ENCODE data around the gene KAT8.
A peak's percentile ranks its signal among the peaks of the same experiment; 100 is the strongest.
"Not testable (repeated sequence)": the region's sequence is repeated elsewhere in the genome, so short reads cannot be mapped to it uniquely, and the experiment has no call there.

Gene KAT8

GRCh38 chr16:31138621-31139578 is 21.4 kb downstream of the KAT8 start:
- DNase-seq, result no peak
- WGBS (ENCODE audit: insufficient coverage), result 95% methylated on average over 23 of the region's 27 CpGs
- peaks cover 0 to 17% (median 17%) of the 10 kb centered on the region in 4 experiments for H3K4me1 ChIP-seq (ENCODE audit: control extremely low read depth in 1 of 4, control insufficient read depth in 4 of 4, insufficient read depth in 4 of 4, low read length in 3 of 4)
- no peak overlapping the region for H3K4me3 ChIP-seq (ENCODE audit: control insufficient read depth in 1 of 7, extremely low read depth in 1 of 7, insufficient read depth in 4 of 7, low read depth in 2 of 7, low read length in 6 of 7)
- H3K9me3 ChIP-seq (ENCODE audit: control extremely low read depth in 1 of 5, control insufficient read depth in 4 of 5, insufficient read depth in 2 of 5, low read depth in 1 of 5, low read length in 4 of 5), result no peaks in the 10 kb centered on the region
- no peak overlapping the region for H3K27ac ChIP-seq (ENCODE audit: insufficient read depth in 1 of 2, low read depth in 1 of 2, low read length in 2 of 2, poor library complexity in 1 of 2, severe bottlenecking in 2 of 2)
- ChIA-PET POLR2A (no interaction called here), CTCF (interaction anchor here (0.5 to 8.5 kb wide), 3 partner anchors 10 to 39 kb away, joined by 3 to 123 read pairs (median 3); no protein-coding TSS in a partner anchor)
- H3K27me3 ChIP-seq (replicated peaks in 2 of 5; ENCODE audit: control insufficient read depth in 4 of 5, insufficient read depth in 5 of 5, low read length in 4 of 5), result no peaks in the 10 kb centered on the region
- H3K36me3 ChIP-seq (ENCODE audit: control insufficient read depth in 4 of 4, insufficient read depth in 4 of 4, low read length in 3 of 4), result no peaks in the 10 kb centered on the region

DNA sequence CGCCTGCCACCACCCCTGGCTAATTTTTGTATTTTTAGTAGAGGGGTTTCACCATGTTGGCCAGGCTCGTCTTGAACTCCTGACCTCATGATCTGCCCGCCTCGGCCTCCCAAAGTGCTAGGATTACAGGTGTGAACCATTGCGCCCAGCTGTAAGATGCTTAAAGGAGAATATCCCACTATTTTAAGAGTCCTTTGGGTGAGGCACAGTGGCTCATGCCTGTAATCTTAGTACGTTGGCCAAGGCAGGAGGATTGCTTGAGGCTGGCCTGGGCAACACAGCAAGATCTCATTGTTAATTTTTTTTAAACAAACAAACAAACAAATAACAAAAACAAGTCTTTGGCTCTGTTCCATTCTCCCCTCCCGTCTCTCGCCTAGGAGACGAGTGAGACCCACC is 23.6 kb downstream of the KAT8 start:
- DNase-seq; H3K9me3 ChIP-seq (ENCODE audit: control extremely low read depth in 1 of 5, control insufficient read depth in 4 of 5, insufficient read depth in 2 of 5, low read depth in 1 of 5, low read length in 4 of 5); POLR2A ChIA-PET; H3K36me3 ChIP-seq (ENCODE audit: control insufficient read depth in 4 of 4, insufficient read depth in 4 of 4, low read length in 3 of 4); H3K27me3 ChIP-seq (replicated peaks in 2 of 5; ENCODE audit: control insufficient read depth in 4 of 5, insufficient read depth in 5 of 5, low read length in 4 of 5): not testable (repeated sequence)
- Histone ChIP-seq H3K4me3 (ENCODE audit: control insufficient read depth in 1 of 7, extremely low read depth in 1 of 7, insufficient read depth in 4 of 7, low read depth in 2 of 7, low read length in 6 of 7) (peak overlapping the region in 1 of 7 experiments; percentile 52), H3K27ac (ENCODE audit: insufficient read depth in 1 of 2, low read depth in 1 of 2, low read length in 2 of 2, poor library complexity in 1 of 2, severe bottlenecking in 2 of 2) (peak overlapping the region in 1 of 2 experiments; percentile 77), H3K4me1 (ENCODE audit: control extremely low read depth in 1 of 4, control insufficient read depth in 4 of 4, insufficient read depth in 4 of 4, low read length in 3 of 4) (peaks cover 0 to 17% (median 17%) of the 10 kb centered on the region in 4 experiments)
- CTCF ChIA-PET, result interaction anchor here (1.4 to 8.5 kb wide), 6 partner anchors 12 to 156 kb away, joined by 4 to 123 read pairs (median 10); partner anchors contain the start of genes HSD3B7 and KAT8
- 98% methylated on average over 9 of the region's 9 CpGs for WGBS (ENCODE audit: insufficient coverage)

GRCh38 chr16:31141489-31142108 is 24.1 kb downstream of the KAT8 start:
- Histone ChIP-seq H3K27me3 (replicated peaks in 2 of 5; ENCODE audit: control insufficient read depth in 4 of 5, insufficient read depth in 5 of 5, low read length in 4 of 5) (no peaks in the 10 kb centered on the region), H3K36me3 (ENCODE audit: control insufficient read depth in 4 of 4, insufficient read depth in 4 of 4, low read length in 3 of 4) (no peaks in the 10 kb centered on the region), H3K4me3 (ENCODE audit: control insufficient read depth in 1 of 7, extremely low read depth in 1 of 7, insufficient read depth in 4 of 7, low read depth in 2 of 7, low read length in 6 of 7) (peak overlapping the region in 5 of 7 experiments; percentile 29 to 72 (median 53)), H3K4me1 (ENCODE audit: control extremely low read depth in 1 of 4, control insufficient read depth in 4 of 4, insufficient read depth in 4 of 4, low read length in 3 of 4) (peaks cover 0 to 17% (median 17%) of the 10 kb centered on the region in 4 experiments), H3K27ac (ENCODE audit: insufficient read depth in 1 of 2, low read depth in 1 of 2, low read length in 2 of 2, poor library complexity in 1 of 2, severe bottlenecking in 2 of 2) (peak overlapping the region in 1 of 2 experiments; percentile 77), H3K9me3 (ENCODE audit: control extremely low read depth in 1 of 5, control insufficient read depth in 4 of 5, insufficient read depth in 2 of 5, low read depth in 1 of 5, low read length in 4 of 5) (no peaks in the 10 kb centered on the region)
- 44% methylated on average over 9 of the region's 10 CpGs for WGBS (ENCODE audit: insufficient coverage)
- POLR2A ChIA-PET, result interaction anchor here (0.9 to 2.6 kb wide), 7 partner anchors 12 to 68 kb away, joined by 3 to 22 read pairs (median 5); partner anchors contain the start of genes BCKDK, FUS, KAT8 and ZNF646
- CTCF ChIA-PET, result interaction anchor here (0.6 to 8.5 kb wide), 28 partner anchors 10 to 569 kb away, joined by 3 to 123 read pairs (median 5); partner anchors contain the start of genes HSD3B7, ITGAM, KAT8 and VKORC1
- no peak for DNase-seq

GRCh38 chr16:31142109-31143010 is 24.9 kb downstream of the KAT8 start:
- peak; percentile 98 to 99 (median 99) for DNase-seq
- POLR2A ChIA-PET, result interaction anchor here (0.6 to 2.6 kb wide), 9 partner anchors 13 to 139 kb away, joined by 3 to 22 read pairs (median 5); partner anchors contain the start of genes BCKDK, FUS, KAT8 and ZNF646
- Histone ChIP-seq H3K27ac (ENCODE audit: insufficient read depth in 1 of 2, low read depth in 1 of 2, low read length in 2 of 2, poor library complexity in 1 of 2, severe bottlenecking in 2 of 2) (peak overlapping the region in 1 of 2 experiments; percentile 77), H3K27me3 (replicated peaks in 2 of 5; ENCODE audit: control insufficient read depth in 4 of 5, insufficient read depth in 5 of 5, low read length in 4 of 5) (no peaks in the 10 kb centered on the region), H3K9me3 (ENCODE audit: control extremely low read depth in 1 of 5, control insufficient read depth in 4 of 5, insufficient read depth in 2 of 5, low read depth in 1 of 5, low read length in 4 of 5) (no peaks in the 10 kb centered on the region), H3K4me3 (ENCODE audit: control insufficient read depth in 1 of 7, extremely low read depth in 1 of 7, insufficient read depth in 4 of 7, low read depth in 2 of 7, low read length in 6 of 7) (peak overlapping the region; percentile 40 to 75 (median 52)), H3K36me3 (ENCODE audit: control insufficient read depth in 4 of 4, insufficient read depth in 4 of 4, low read length in 3 of 4) (no peaks in the 10 kb centered on the region), H3K4me1 (ENCODE audit: control extremely low read depth in 1 of 4, control insufficient read depth in 4 of 4, insufficient read depth in 4 of 4, low read length in 3 of 4) (peaks cover 0 to 17% (median 17%) of the 10 kb centered on the region in 4 experiments)
- WGBS (ENCODE audit: insufficient coverage), result 8% methylated on average over 73 of the region's 89 CpGs
- CTCF ChIA-PET, result interaction anchor here (0.6 to 8.5 kb wide), 29 partner anchors 9 to 568 kb away, joined by 3 to 123 read pairs (median 5); partner anchors contain the start of genes HSD3B7, ITGAM, KAT8 and VKORC1

DNA sequence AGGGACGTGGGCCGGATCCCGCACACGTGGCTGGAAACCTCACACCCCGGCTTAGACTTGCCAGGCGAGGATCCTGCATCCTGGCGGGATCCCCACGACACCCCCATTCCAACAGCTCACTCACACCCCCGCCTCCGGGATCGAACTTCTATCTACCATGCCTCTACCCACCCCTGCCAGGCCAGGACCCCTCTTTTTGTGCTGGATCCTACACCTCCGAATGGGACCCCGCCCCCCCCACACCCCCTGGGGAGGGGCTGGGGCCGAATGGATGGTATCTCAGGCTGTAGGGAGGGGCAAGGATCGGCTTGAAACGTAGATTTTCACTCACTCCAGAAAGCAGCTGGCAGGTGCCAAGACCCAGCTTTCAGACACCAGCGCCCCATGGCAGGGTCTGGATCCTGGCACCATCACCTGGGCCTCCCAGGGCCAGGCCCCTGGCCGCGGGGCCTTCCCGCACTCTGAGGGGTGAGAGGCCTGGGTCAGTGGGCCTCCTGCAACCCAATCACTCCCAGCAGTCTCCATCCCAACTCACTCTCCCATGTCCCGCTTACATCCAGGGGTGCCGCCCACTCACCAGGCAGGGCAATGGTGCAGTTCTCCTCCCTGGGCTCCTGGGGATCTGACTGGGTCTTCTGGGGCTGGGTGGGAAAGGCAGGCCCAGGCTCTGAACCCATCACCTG is 25.7 kb downstream of the KAT8 start:
- H3K4me3 ChIP-seq (ENCODE audit: control insufficient read depth in 1 of 7, extremely low read depth in 1 of 7, insufficient read depth in 4 of 7, low read depth in 2 of 7, low read length in 6 of 7), result peak overlapping the region in 3 of 7 experiments; percentile 63 to 75 (median 66)
- POLR2A ChIA-PET, result interaction anchor here (0.8 to 2.6 kb wide), 5 partner anchors 14 to 69 kb away, joined by 3 to 22 read pairs (median 8); partner anchors contain the start of genes KAT8, ZNF646 and ZNF668
- H3K27ac ChIP-seq (ENCODE audit: insufficient read depth in 1 of 2, low read depth in 1 of 2, low read length in 2 of 2, poor library complexity in 1 of 2, severe bottlenecking in 2 of 2), result no peak overlapping the region

More for the DNA sequence above, 25.7 kb downstream of the KAT8 start:
- peaks cover 0 to 19% (median 17%) of the 10 kb centered on the region in 4 experiments for H3K4me1 ChIP-seq (ENCODE audit: control extremely low read depth in 1 of 4, control insufficient read depth in 4 of 4, insufficient read depth in 4 of 4, low read length in 3 of 4)
- no peaks in the 10 kb centered on the region for H3K9me3 ChIP-seq (ENCODE audit: control extremely low read depth in 1 of 5, control insufficient read depth in 4 of 5, insufficient read depth in 2 of 5, low read depth in 1 of 5, low read length in 4 of 5)
- CTCF ChIA-PET, result interaction anchor here (0.8 to 8.5 kb wide), 21 partner anchors 9 to 119 kb away, joined by 3 to 123 read pairs (median 6); partner anchors contain the start of genes ITGAM, KAT8, VKORC1 and ZNF646
- no peaks in the 10 kb centered on the region for H3K36me3 ChIP-seq (ENCODE audit: control insufficient read depth in 4 of 4, insufficient read depth in 4 of 4, low read length in 3 of 4)
- 67% methylated on average over 10 of the region's 22 CpGs for WGBS (ENCODE audit: insufficient coverage)
- no peak for DNase-seq
- no peaks in the 10 kb centered on the region for H3K27me3 ChIP-seq (replicated peaks in 2 of 5; ENCODE audit: control insufficient read depth in 4 of 5, insufficient read depth in 5 of 5, low read length in 4 of 5)

All from common myeloid progenitor, CD34-positive (primary cell).